Caco-2 (cell line): Measurements from ENCODE around the gene LMX1B. TPM values are rescaled to one million over a fixed set of nuclear protein-coding genes. Genes with fewer than 3 reads are reported as not detected.

Source experiments
- Bru-seq: library from RNA; stranded (reverse); fragments of 400-500 nt; gene quantifications from one replicate; lab custom pipeline; 2021; lab: Mats Ljungman, UMichigan
- BruChase-seq, 2 experiments: library from RNA; stranded (reverse); fragments of 400-500 nt; gene quantifications; one replicate each; lab custom pipeline; 2021; lab: Mats Ljungman, UMichigan
- BruUV-seq: library from RNA; stranded (reverse); fragments of 400-500 nt; replicated peaks from 2 replicates; lab custom pipeline; 2021; lab: Mats Ljungman, UMichigan
- CTCF ChIA-PET: fragments of 300-600 bp; sonication (Branson Sonifier 250); formaldehyde crosslinking; loops from one replicate; lab custom pipeline; 2022; ENCODE audit warnings: antibody characterized with exemption; lab: Charles Lee
- POLR2A ChIA-PET: fragments of 300-600 bp; sonication (Branson Sonifier 250); formaldehyde crosslinking; loops from one replicate; lab custom pipeline; 2022; ENCODE audit warnings: antibody characterized with exemption; lab: Charles Lee
- DNase-seq, 2 experiments: peaks; one replicate each; pipeline versions ENCODE4 v3.0.0 to v3.0.0-alpha.2; 2020 to 2022
- H3K27me3 ChIP-seq: replicated peaks from 2 replicates; pipeline ENCODE4 v1.6.0; 2011; ENCODE audit warnings: low read length; ENCODE audit not compliant: control insufficient read depth, insufficient read depth
- H3K36me3 ChIP-seq: 2 replicates; pipeline ENCODE4 v1.5.1; 2011; ENCODE audit warnings: low read length; ENCODE audit not compliant: control insufficient read depth, insufficient read depth
- H3K4me1 ChIP-seq: fragments of 250-450 bp; sonication (Bioruptor Pico); 2 replicates; pipeline ENCODE4 v1.5.1; 2020; ENCODE audit warnings: mild to moderate bottlenecking
- H3K4me3 ChIP-seq: 2 replicates; pipeline ENCODE4 v1.5.1; 2011; ENCODE audit warnings: low read depth, mild to moderate bottlenecking, control low read depth, low read length
- H3K9me3 ChIP-seq: fragments of 250-450 bp; sonication (Bioruptor Pico); 2 replicates; pipeline ENCODE4 v1.5.1; 2020; ENCODE audit warnings: mild to moderate bottlenecking, moderate library complexity
- H3K27ac Mint-ChIP-seq: one replicate; pipeline ENCODE4 v1.8.0; 2022; ENCODE audit warnings: mixed read lengths; ENCODE audit not compliant: unreplicated experiment
- H3K27me3 Mint-ChIP-seq: one replicate; pipeline ENCODE4 v1.8.0; 2022; ENCODE audit warnings: mixed read lengths; ENCODE audit not compliant: insufficient read depth, unreplicated experiment
- H3K36me3 Mint-ChIP-seq: one replicate; pipeline ENCODE4 v1.8.0; 2022; ENCODE audit warnings: mild to moderate bottlenecking, mixed read lengths; ENCODE audit not compliant: insufficient read depth, unreplicated experiment
- H3K4me1 Mint-ChIP-seq: one replicate; pipeline ENCODE4 v1.8.0; 2022; ENCODE audit warnings: low read depth, mixed read lengths; ENCODE audit not compliant: unreplicated experiment
- H3K4me3 Mint-ChIP-seq: one replicate; pipeline ENCODE4 v1.8.0; 2022; ENCODE audit warnings: mild to moderate bottlenecking, moderate library complexity, mixed read lengths; ENCODE audit not compliant: unreplicated experiment
- H3K9me3 Mint-ChIP-seq: one replicate; pipeline ENCODE4 v1.8.0; 2022; ENCODE audit warnings: mixed read lengths; ENCODE audit not compliant: unreplicated experiment
- intact Hi-C: fragments of 100-400 bp; cut with micrococcal nuclease; formaldehyde crosslinking; loops from one replicate; pipeline ENCODE4 v1.10.0; 2022; ENCODE audit not compliant: unreplicated experiment
- long read RNA-seq: library from polyadenylated mRNA; stranded (forward); transcript quantifications from one replicate; pipeline ENCODE4 v2.0.0, GENCODE V29; 2022
- total RNA-seq: library from RNA; stranded (reverse); gene quantifications from 2 replicates; pipeline ENCODE4 v1.2.3, GENCODE V29; 2022
- TF ChIP-seq, protein P1 (sequence below), 2 experiments: fragments of 200-600 bp in 1 of 2; IDR thresholded peaks; 1 replicate in 1 of 2; 2 replicates in 1 of 2; pipeline versions ENCODE4 v1.5.1 to v1.8.0; 2011 to 2022; ENCODE audit warnings: antibody characterized with exemption in 1 of 2, control low read depth in 1 of 2, inconsistent platforms in 1 of 2, low read depth in 1 of 2, low read length in 1 of 2, mild to moderate bottlenecking in 1 of 2, moderate library complexity in 1 of 2; ENCODE audit not compliant: insufficient read depth in 1 of 2, severe bottlenecking in 1 of 2, unreplicated experiment in 1 of 2

The LMX1B gene
- total RNA-seq (15.5 and 17.0 TPM in 2 replicates), Bru-seq, nascent RNA (percentile 52 among the genes with signal in this experiment), BruChase-seq, experiment 1, labeled RNA remaining after a 2-hour chase (percentile 54 among the genes with signal in this experiment), BruChase-seq, experiment 2, labeled RNA remaining after a 6-hour chase (percentile 56 among the genes with signal in this experiment)
- long read RNA-seq, full-length matches to known transcripts: 1 of 11 reads
- long read RNA-seq, partial matches to known transcripts: 0 of 11 reads
- long read RNA-seq, other reads (novel, unspliced or antisense): 10 of 11 reads

DNA sequence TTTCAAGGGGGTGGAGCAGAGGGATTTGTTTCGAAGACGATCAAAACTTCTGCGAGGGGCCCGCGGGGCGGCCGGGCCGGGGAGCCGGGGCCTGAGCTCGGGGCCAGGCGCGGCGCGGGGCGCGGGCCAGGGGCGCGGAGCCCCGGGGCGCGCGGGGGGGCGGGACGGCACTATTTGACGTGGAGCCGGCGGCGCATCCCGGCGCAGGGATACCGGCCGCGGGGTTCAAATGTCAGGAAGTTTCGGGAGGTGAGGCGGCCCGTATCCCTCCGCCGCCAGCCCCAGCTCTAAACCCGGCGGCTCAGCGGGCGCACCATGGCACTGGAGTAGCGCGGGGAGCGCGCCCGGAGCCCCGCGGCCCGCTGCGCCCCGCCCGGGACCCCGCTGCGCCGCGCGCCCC is at the start of gene LMX1B:
Gene LMX1B, plus strand, starts transcription at position 278 of the 400 bp plus-strand sequence. CDS start 522 bp downstream, outside the sequence.
- DNase-seq: peak; percentile 78 to 80
- intact Hi-C loops: loop anchor here (5.0 kb wide), 1 partner anchor 39 kb away; no protein-coding TSS in a partner anchor
- ChIA-PET CTCF (interaction anchor here (0.8 to 1.5 kb wide), 5 partner anchors 48 to 168 kb away, joined by 4 to 6 read pairs (median 4); no protein-coding TSS in a partner anchor), POLR2A (no interaction called here)
- Mint-ChIP-seq H3K4me3 (peak within 1 kb of the TSS; percentile 75), H3K27ac (no peak within 1 kb of the TSS), H3K36me3 (no peaks in the 10 kb centered on the region), H3K27me3 (no peaks in the 10 kb centered on the region), H3K4me1 (peaks cover 7% of the 10 kb centered on the region), H3K9me3 (no peaks in the 10 kb centered on the region)
- BruUV-seq: no TSS peak
- Histone ChIP-seq H3K4me3 (peak within 1 kb of the TSS; percentile 65), H3K36me3 (no peaks in the 10 kb centered on the region), H3K27me3 (no peaks in the 10 kb centered on the region), H3K9me3 (no peaks in the 10 kb centered on the region), H3K4me1 (peaks cover 10% of the 10 kb centered on the region; the same call in 1 of the 2 replicates)
- TF ChIP-seq, protein P1, sequence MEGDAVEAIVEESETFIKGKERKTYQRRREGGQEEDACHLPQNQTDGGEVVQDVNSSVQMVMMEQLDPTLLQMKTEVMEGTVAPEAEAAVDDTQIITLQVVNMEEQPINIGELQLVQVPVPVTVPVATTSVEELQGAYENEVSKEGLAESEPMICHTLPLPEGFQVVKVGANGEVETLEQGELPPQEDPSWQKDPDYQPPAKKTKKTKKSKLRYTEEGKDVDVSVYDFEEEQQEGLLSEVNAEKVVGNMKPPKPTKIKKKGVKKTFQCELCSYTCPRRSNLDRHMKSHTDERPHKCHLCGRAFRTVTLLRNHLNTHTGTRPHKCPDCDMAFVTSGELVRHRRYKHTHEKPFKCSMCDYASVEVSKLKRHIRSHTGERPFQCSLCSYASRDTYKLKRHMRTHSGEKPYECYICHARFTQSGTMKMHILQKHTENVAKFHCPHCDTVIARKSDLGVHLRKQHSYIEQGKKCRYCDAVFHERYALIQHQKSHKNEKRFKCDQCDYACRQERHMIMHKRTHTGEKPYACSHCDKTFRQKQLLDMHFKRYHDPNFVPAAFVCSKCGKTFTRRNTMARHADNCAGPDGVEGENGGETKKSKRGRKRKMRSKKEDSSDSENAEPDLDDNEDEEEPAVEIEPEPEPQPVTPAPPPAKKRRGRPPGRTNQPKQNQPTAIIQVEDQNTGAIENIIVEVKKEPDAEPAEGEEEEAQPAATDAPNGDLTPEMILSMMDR (IDR thresholded peaks at IDR 0.05; ENCODE audit: insufficient read depth in 1 of 2, low read depth in 1 of 2, low read length in 1 of 2, severe bottlenecking in 1 of 2, unreplicated experiment in 1 of 2): no peak

- H3K9me3 ChIP-seq: no peaks in the 10 kb centered on the region
- H3K4me1 ChIP-seq: no peaks in the 10 kb centered on the region
- peak in 1 of 2 experiments; percentile 29 for DNase-seq
- TF ChIP-seq, protein P1 (IDR thresholded peaks at IDR 0.05; ENCODE audit: insufficient read depth in 1 of 2, low read depth in 1 of 2, low read length in 1 of 2, severe bottlenecking in 1 of 2, unreplicated experiment in 1 of 2): no peak
- H3K4me1 Mint-ChIP-seq: no peaks in the 10 kb centered on the region
- no peak overlapping the region for H3K4me3 ChIP-seq
- ChIA-PET CTCF (interaction anchor here (0.6 to 1.0 kb wide), 2 partner anchors 14 to 65 kb away, joined by 3 to 4 read pairs; no protein-coding TSS in a partner anchor), POLR2A (no interaction called here)
- H3K9me3 Mint-ChIP-seq: no peaks in the 10 kb centered on the region
- H3K27me3 ChIP-seq: peaks cover 3% of the 10 kb centered on the region; the same call in 1 of the 2 replicates
- peaks cover 20% of the 10 kb centered on the region for H3K27me3 Mint-ChIP-seq
- H3K36me3 Mint-ChIP-seq: no peaks in the 10 kb centered on the region
- no peak overlapping the region for H3K27ac Mint-ChIP-seq
- intact Hi-C loops: no loop called here
- no TSS peak for BruUV-seq
- no peaks in the 10 kb centered on the region for H3K36me3 ChIP-seq
- no peak overlapping the region for H3K4me3 Mint-ChIP-seq
Observed at GRCh38 chr9:126564128-126564527, 49.6 kb upstream of the LMX1B start.

DNA sequence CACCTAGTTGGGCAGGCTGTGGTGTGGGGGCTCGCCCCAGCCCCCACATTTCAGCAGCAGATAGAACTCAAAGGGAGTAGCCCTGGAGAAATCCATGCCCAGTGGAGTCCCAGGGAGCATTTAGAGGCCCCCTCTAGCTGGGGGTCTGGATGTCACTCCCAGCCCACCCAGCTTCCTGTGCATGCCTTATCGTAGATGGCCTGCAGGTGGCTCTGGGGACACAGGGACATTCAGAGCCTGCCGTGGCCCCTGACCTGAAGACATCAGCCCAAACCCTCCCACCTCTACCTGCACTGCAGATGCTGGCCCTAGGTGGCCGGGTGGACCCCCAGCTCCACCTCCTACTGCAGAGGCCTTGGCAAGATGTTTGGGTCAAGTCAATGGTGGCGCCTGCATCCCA is 49.0 kb upstream of the LMX1B start:
- BruUV-seq: no TSS peak
- DNase-seq: peak in 1 of 2 experiments; percentile 21
- CTCF ChIA-PET: interaction anchor here (0.6 to 1.0 kb wide), 2 partner anchors 14 to 66 kb away, joined by 3 to 4 read pairs; no protein-coding TSS in a partner anchor
- H3K9me3 ChIP-seq: no peaks in the 10 kb centered on the region
- H3K27me3 Mint-ChIP-seq: peaks cover 15% of the 10 kb centered on the region
- peaks cover 3% of the 10 kb centered on the region; the same call in 1 of the 2 replicates for H3K27me3 ChIP-seq
- POLR2A ChIA-PET: interaction anchor here (0.5 kb wide), 1 partner anchor 57 kb away, joined by 3 read pairs; no protein-coding TSS in a partner anchor
- no peaks in the 10 kb centered on the region for H3K4me1 Mint-ChIP-seq
- no peaks in the 10 kb centered on the region for H3K9me3 Mint-ChIP-seq
- TF ChIP-seq, protein P1 (IDR thresholded peaks at IDR 0.05; ENCODE audit: insufficient read depth in 1 of 2, low read depth in 1 of 2, low read length in 1 of 2, severe bottlenecking in 1 of 2, unreplicated experiment in 1 of 2): peak; percentile 11 to 55
- no peaks in the 10 kb centered on the region for H3K36me3 Mint-ChIP-seq
- H3K4me3 ChIP-seq: no peak overlapping the region
- no peak overlapping the region for H3K4me3 Mint-ChIP-seq
- H3K27ac Mint-ChIP-seq: no peak overlapping the region
- H3K4me1 ChIP-seq: no peaks in the 10 kb centered on the region
- no peaks in the 10 kb centered on the region for H3K36me3 ChIP-seq
- intact Hi-C loops: no loop called here
